HEK293T (cell line): ENCODE results near the gene SLC25A6.

Experiments
- ARNT ChIP-seq: fragments of 450-650 bp; IDR thresholded peaks from 2 replicates; pipeline ENCODE4 v1.6.1; 2017; ENCODE audit warnings: mild to moderate bottlenecking
- BHLHE40 ChIP-seq: fragments of 450-650 bp; IDR thresholded peaks from 2 replicates; pipeline ENCODE4 v1.6.1; 2016; ENCODE audit warnings: mild to moderate bottlenecking, moderate library complexity, borderline replicate concordance
- CTBP1 ChIP-seq: fragments of 450-650 bp; IDR thresholded peaks from 2 replicates; pipeline ENCODE4 v1.6.1; 2016; ENCODE audit warnings: borderline replicate concordance
- ELF4 ChIP-seq: fragments of 450-650 bp; IDR thresholded peaks from 2 replicates; pipeline ENCODE4 v1.6.1; 2017; ENCODE audit warnings: antibody characterized with exemption
- FOXA1 ChIP-seq: fragments of 450-650 bp; IDR thresholded peaks from 2 replicates; pipeline ENCODE4 v1.6.1; 2016; ENCODE audit warnings: mild to moderate bottlenecking
- FOXM1 ChIP-seq: fragments of 450-650 bp; IDR thresholded peaks from 2 replicates; pipeline ENCODE4 v1.6.1; 2017; ENCODE audit warnings: mild to moderate bottlenecking, borderline replicate concordance
- L3MBTL2 ChIP-seq: fragments of 450-650 bp; conservative IDR thresholded peaks from 2 replicates; pipeline ENCODE4 v1.6.1; 2016; ENCODE audit warnings: mild to moderate bottlenecking
- LEF1 ChIP-seq: fragments of 450-650 bp; IDR thresholded peaks from 2 replicates; pipeline ENCODE4 v1.6.1; 2017; ENCODE audit warnings: mild to moderate bottlenecking, borderline replicate concordance
- NFRKB ChIP-seq: fragments of 450-650 bp; IDR thresholded peaks from 2 replicates; pipeline ENCODE4 v1.6.1; 2016; ENCODE audit warnings: mild to moderate bottlenecking, moderate library complexity
- PKNOX1 ChIP-seq: fragments of 450-650 bp; IDR thresholded peaks from 2 replicates; pipeline ENCODE4 v1.6.1; 2016
- SP1 ChIP-seq: fragments of 450-650 bp; IDR thresholded peaks from 2 replicates; pipeline ENCODE4 v1.6.1; 2017
- SUZ12 ChIP-seq: fragments of 450-650 bp; IDR thresholded peaks from 2 replicates; pipeline ENCODE4 v1.6.1; 2016; ENCODE audit warnings: mild to moderate bottlenecking
- TARDBP ChIP-seq: fragments of 450-650 bp; IDR thresholded peaks from 2 replicates; pipeline ENCODE4 v1.6.1; 2016
- ZNF384 ChIP-seq: fragments of 450-650 bp; IDR thresholded peaks from 2 replicates; pipeline ENCODE4 v1.6.1; 2016

DNA sequence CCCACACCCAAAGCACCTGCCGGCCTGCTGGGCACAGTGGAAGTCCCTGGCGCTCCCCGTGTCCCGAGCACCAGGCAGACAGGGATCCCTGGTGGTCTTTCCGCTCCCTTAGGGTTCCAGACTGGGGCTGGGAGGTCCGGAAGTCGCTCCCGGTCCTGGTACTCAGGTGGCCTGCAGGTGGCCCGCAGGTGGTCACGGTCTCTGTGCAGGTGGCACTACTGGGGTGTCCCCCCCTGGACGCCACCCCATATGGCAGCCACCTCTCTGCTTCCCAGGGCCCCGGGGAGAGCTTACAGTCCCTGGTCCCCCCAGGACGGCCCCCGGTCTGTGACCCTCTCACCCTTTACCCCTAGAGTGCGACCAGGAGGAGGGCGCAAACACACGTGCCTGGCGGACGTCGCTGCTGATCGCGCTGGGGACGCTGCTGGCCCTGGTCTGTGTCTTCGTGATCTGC, 13.6 kb downstream of the SLC25A6 start:
- no peak for TF ChIP-seq FOXM1
- no peak for TF ChIP-seq BHLHE40
- no peak for TF ChIP-seq CTBP1
- no peak for TF ChIP-seq TARDBP
- TF ChIP-seq SP1: no peak
- TF ChIP-seq ARNT: no peak
- no peak for TF ChIP-seq ELF4
- TF ChIP-seq L3MBTL2: no peak
- no peak for TF ChIP-seq PKNOX1
- TF ChIP-seq SUZ12: no peak
- no peak for TF ChIP-seq NFRKB
- no peak for TF ChIP-seq ZNF384
- TF ChIP-seq LEF1: no peak
- TF ChIP-seq FOXA1: no peak
